Breast epithelium (tissue), 4 donors: ENCODE results near the gene GPC5. TPM values are rescaled to one million over a fixed set of nuclear protein-coding genes. Genes with fewer than 3 reads are reported as not detected.
"Not testable (repeated sequence)": the region's sequence is repeated elsewhere in the genome, so short reads cannot be mapped to it uniquely, and the experiment has no call there.

Experiments used
- DNase-seq, 2 donors: peaks; one replicate each; pipeline ENCODE4 v3.0.0-alpha.2; 2019; ENCODE audit warnings: low spot score in 2 of 2
- H3K27ac ChIP-seq, 2 donors: fragments of 200-600 bp; sonication (generic) in 1 of 2; one replicate each; pipeline ENCODE4 v1.5.1; 2016 to 2019; ENCODE audit warnings: mild to moderate bottlenecking in 1 of 2
- H3K27me3 ChIP-seq, 2 donors: fragments of 200-600 bp; sonication (generic) in 1 of 2; one replicate each; pipeline versions ENCODE4 v1.5.1 to v1.6.0; 2017 to 2019; ENCODE audit warnings: control low read depth in 1 of 2, mild to moderate bottlenecking in 1 of 2
- H3K36me3 ChIP-seq: fragments of 200-600 bp; one replicate; pipeline ENCODE4 v1.5.1; 2019
- H3K4me1 ChIP-seq, 2 donors: fragments of 200-600 bp; sonication (generic); one replicate each; pipeline ENCODE4 v1.5.1; 2016 to 2019; ENCODE audit warnings: control low read depth in 1 of 2
- H3K4me3 ChIP-seq, 3 donors: fragments of 200-600 bp; sonication (generic); 1 replicate in 2 of 3; 2 replicates in 1 of 3; pipeline ENCODE4 v1.5.1; 2016 to 2019; ENCODE audit warnings: mild to moderate bottlenecking in 3 of 3, moderate library complexity in 2 of 3
- H3K9me3 ChIP-seq, 2 donors: fragments of 200-600 bp; sonication (generic) in 1 of 2; one replicate each; pipeline ENCODE4 v1.5.1; 2016 to 2019; ENCODE audit warnings: control low read depth in 1 of 2
- CTCF ChIP-seq, 3 donors: fragments of 450-650 bp; IDR thresholded peaks; one replicate each; pipeline ENCODE4 v1.5.1; 2016 to 2017; ENCODE audit warnings: antibody characterized with exemption in 3 of 3, mild to moderate bottlenecking in 3 of 3, moderate library complexity in 3 of 3
- POLR2A ChIP-seq: fragments of 450-650 bp; IDR thresholded peaks from one replicate; pipeline ENCODE4 v1.6.1; 2016; ENCODE audit warnings: antibody characterized with exemption, mild to moderate bottlenecking, moderate library complexity
- POLR2AphosphoS5 ChIP-seq, 3 donors: sonication (generic); formaldehyde crosslinking; IDR thresholded peaks; one replicate each; pipeline ENCODE4 v1.6.1; 2017; ENCODE audit warnings: antibody characterized with exemption in 3 of 3
- intact Hi-C: fragments of 100-400 bp; cut with DNase I; formaldehyde crosslinking; loops from one replicate; pipeline ENCODE4 v1.15.1; 2023; ENCODE audit warnings: low total_unique reads
- total RNA-seq, 3 donors: library from RNA; depleted of rRNA; stranded (reverse); fragments of >200 nt; gene quantifications; one replicate each; pipeline ENCODE4 v1.1.0, GENCODE V29; 2016

The GPC5 gene
- total RNA-seq, 3 donors from 2014 or later, result 0.88 to 0.98 TPM; not detected in 1

- H3K27me3 ChIP-seq, result no peaks in the 10 kb centered on the region
- no peak for TF ChIP-seq CTCF (IDR thresholded peaks at IDR 0.05)
- TF ChIP-seq POLR2A, result no peak
- no peak for TF ChIP-seq POLR2AphosphoS5 (IDR thresholded peaks at IDR 0.05)
- no peaks in the 10 kb centered on the region for H3K9me3 ChIP-seq
- no peak overlapping the region for H3K27ac ChIP-seq
- DNase-seq, result no peak
- intact Hi-C loops, result no loop called here
- H3K36me3 ChIP-seq, result no peaks in the 10 kb centered on the region
- no peaks in the 10 kb centered on the region for H3K4me1 ChIP-seq
- no peak overlapping the region for H3K4me3 ChIP-seq
Measured at GRCh38 chr13:92480387-92480786, 1082.0 kb downstream of the GPC5 start.

- H3K27me3 ChIP-seq, H3K4me3 ChIP-seq, H3K9me3 ChIP-seq, intact Hi-C loops, H3K4me1 ChIP-seq, H3K27ac ChIP-seq, DNase-seq, H3K36me3 ChIP-seq: not testable (repeated sequence)
Measured at GRCh38 chr13:92482790-92483189, 1084.4 kb downstream of the GPC5 start.

GRCh38 chr13:92483894-92484293 is 1085.5 kb downstream of the GPC5 start:
- no peaks in the 10 kb centered on the region for H3K27me3 ChIP-seq
- H3K4me1 ChIP-seq, result no peaks in the 10 kb centered on the region
- TF ChIP-seq POLR2A (no peak), POLR2AphosphoS5 (IDR thresholded peaks at IDR 0.05) (no peak), CTCF (IDR thresholded peaks at IDR 0.05) (no peak)
- no peak overlapping the region for H3K4me3 ChIP-seq
- DNase-seq, result no peak
- no peak overlapping the region for H3K27ac ChIP-seq
- H3K36me3 ChIP-seq, result no peaks in the 10 kb centered on the region
- no peaks in the 10 kb centered on the region for H3K9me3 ChIP-seq
- intact Hi-C loops, result no loop called here

GRCh38 chr13:92487238-92487637 is 1088.8 kb downstream of the GPC5 start:
- Histone ChIP-seq H3K4me3 (no peak overlapping the region), H3K27me3 (no peaks in the 10 kb centered on the region), H3K9me3 (no peaks in the 10 kb centered on the region), H3K27ac (no peak overlapping the region), H3K4me1 (no peaks in the 10 kb centered on the region), H3K36me3 (no peaks in the 10 kb centered on the region)
- no peak for TF ChIP-seq POLR2AphosphoS5 (IDR thresholded peaks at IDR 0.05)
- TF ChIP-seq POLR2A, result no peak
- no peak for TF ChIP-seq CTCF (IDR thresholded peaks at IDR 0.05)
- intact Hi-C loops, result no loop called here
- no peak for DNase-seq

- no peak overlapping the region for H3K27ac ChIP-seq
- intact Hi-C loops, result no loop called here
- H3K36me3 ChIP-seq, result no peaks in the 10 kb centered on the region
- no peaks in the 10 kb centered on the region for H3K27me3 ChIP-seq
- no peak for DNase-seq
- no peak overlapping the region for H3K4me3 ChIP-seq
- H3K9me3 ChIP-seq, result no peaks in the 10 kb centered on the region
- no peaks in the 10 kb centered on the region for H3K4me1 ChIP-seq
- TF ChIP-seq POLR2A, result no peak
- TF ChIP-seq POLR2AphosphoS5 (IDR thresholded peaks at IDR 0.05), result no peak
- no peak for TF ChIP-seq CTCF (IDR thresholded peaks at IDR 0.05)
Measured at GRCh38 chr13:92488249-92488852, 1089.9 kb downstream of the GPC5 start.

GRCh38 chr13:92491839-92492238 is 1093.4 kb downstream of the GPC5 start:
- TF ChIP-seq CTCF (IDR thresholded peaks at IDR 0.05) (no peak), POLR2AphosphoS5 (IDR thresholded peaks at IDR 0.05) (no peak), POLR2A (no peak)
- no peaks in the 10 kb centered on the region for H3K4me1 ChIP-seq
- H3K27me3 ChIP-seq, result no peaks in the 10 kb centered on the region
- H3K9me3 ChIP-seq, result no peaks in the 10 kb centered on the region
- intact Hi-C loops, result no loop called here
- H3K4me3 ChIP-seq, result no peak overlapping the region
- no peak overlapping the region for H3K27ac ChIP-seq
- no peak for DNase-seq
- H3K36me3 ChIP-seq, result no peaks in the 10 kb centered on the region
